Measurements from ENCODE around the gene CNGB1. TPM values are rescaled to one million over a fixed set of nuclear protein-coding genes. Genes with fewer than 3 reads are reported as not detected.

Gene CNGB1
- total and polyA plus RNA-seq, 2 of the 13 experiments (the other 11 are each of a cell fraction or from before 2014, with no cell fraction given): 0.02 to 0.15 TPM

- Histone ChIP-seq H3K4me3 (replicated peaks in 1 of 3; ENCODE audit: insufficient read depth in 1 of 3, low read depth in 2 of 3, low read length in 3 of 3) (peak overlapping the region; percentile 85 to 98 (median 93)), H3K27me3 (ENCODE audit: control insufficient read depth in 1 of 2, insufficient read depth in 2 of 2, low read length in 2 of 2) (no peaks in the 10 kb centered on the region; a peak in 1 of 5 replicates), H3K27ac (ENCODE audit: extremely low read length, insufficient read depth, low read length) (peak overlapping the region; percentile 53), H4K20me1 (ENCODE audit: insufficient read depth, low read length) (no peaks in the 10 kb centered on the region), H3K36me3 (replicated peaks in 1 of 2; ENCODE audit: control insufficient read depth in 1 of 2, insufficient read depth in 2 of 2, low read length in 2 of 2) (peaks cover 10 to 31% of the 10 kb centered on the region in 2 experiments; a peak in 4 of 5 replicates), H3K79me2 (ENCODE audit: insufficient read depth, low read length) (peaks cover 7% of the 10 kb centered on the region), H3K4me1 (ENCODE audit: insufficient read depth, low read length) (peaks cover 34% of the 10 kb centered on the region), H2AFZ (ENCODE audit: low read length) (no peak overlapping the region), H3K4me2 (ENCODE audit: low read depth, low read length) (peak overlapping the region; percentile 99), H3K9me3 (ENCODE audit: low read length) (no peaks in the 10 kb centered on the region), H3K9ac (ENCODE audit: insufficient read depth, low read depth, low read length) (peak overlapping the region; percentile 81)
- no TSS peak for BruUV-seq (replicated peaks)
- in situ Hi-C loops (cut with HindIII; ENCODE audit: extremely low pct_ligation_motif_present, low pct_unique_long_range_greater_than_20kb) (no loop called here), intact Hi-C loops (cut with micrococcal nuclease; ENCODE audit: unreplicated experiment) (no loop called here)
- FAIRE-seq: peak; percentile 93
- ChIA-PET CTCF (ENCODE audit: low intra/inter-chr PET ratio, low total read pairs) (interaction anchor here (0.7 kb wide), 1 partner anchor 350 kb away, joined by 3 read pairs; no protein-coding TSS in a partner anchor), POLR2A (interaction anchor here (0.8 to 4.1 kb wide), 11 partner anchors 24 to 264 kb away, joined by 3 to 24 read pairs (median 4); partner anchors contain the start of genes CFAP20, KATNB1 and KIFC3)
- 15% methylated on average over 5 of the region's 6 CpGs for WGBS (ENCODE audit: low lambda C conversion rate)
- DNase-seq (ENCODE audit: low spot score): peak; percentile 29
- no peak for ATAC-seq
- TF ChIP-seq ZNF749 (CRISPR knock-in tag; IDR thresholded peaks at IDR 0.05; ENCODE audit: borderline replicate concordance): no peak
- no peak for TF ChIP-seq ZNF383 (CRISPR knock-in tag; IDR thresholded peaks at IDR 0.05; ENCODE audit: borderline replicate concordance)
- no peak for TF ChIP-seq THRA (CRISPR knock-in tag; IDR thresholded peaks at IDR 0.05; ENCODE audit: borderline replicate concordance)
- TF ChIP-seq ARNTL (CRISPR knock-in tag; IDR thresholded peaks at IDR 0.05): no peak
- no peak for TF ChIP-seq ZBED4 (CRISPR knock-in tag; IDR thresholded peaks at IDR 0.05; ENCODE audit: borderline replicate concordance)
- 0 out of 2 replicates have a peak, but pooled peaks have one; percentile 32 for TF ChIP-seq PREB (CRISPR knock-in tag; IDR thresholded peaks at IDR 0.05)
- no peak for TF ChIP-seq TIGD3 (CRISPR knock-in tag; IDR thresholded peaks at IDR 0.05; ENCODE audit: borderline replicate concordance)
- no peak for TF ChIP-seq SNAI1 (CRISPR knock-in tag; IDR thresholded peaks at IDR 0.05; ENCODE audit: borderline replicate concordance)
- no peak for TF ChIP-seq ZNF124 (CRISPR knock-in tag; IDR thresholded peaks at IDR 0.05)
- TF ChIP-seq RAD21 (CRISPR knock-in tag; IDR thresholded peaks at IDR 0.05): no peak
- TF ChIP-seq HDAC2 (CRISPR knock-in tag; IDR thresholded peaks at IDR 0.05): 0 out of 2 replicates have a peak, but pooled peaks have one; percentile 15
- no peak for TF ChIP-seq PAWR (CRISPR knock-in tag; IDR thresholded peaks at IDR 0.05; ENCODE audit: borderline replicate concordance)
- no peak for TF ChIP-seq ZNF850 (CRISPR knock-in tag; conservative IDR thresholded peaks at IDR 0.05)
- TF ChIP-seq CSRNP1 (CRISPR knock-in tag; IDR thresholded peaks at IDR 0.05): no peak
Measured at GRCh38 chr16:57999366-57999970, 28.5 kb upstream of the CNGB1 start.

Measured in HepG2 (cell line).